Activated T-helper 1 cell treated with Interleukin-2 at 50 U/mL for 16 hours (primary cell): ENCODE measurements around the gene FAM149A.

Experiments used
- DNase-seq: peaks from one replicate; pipeline ENCODE4 v3.0.0-alpha.2; 2020; ENCODE audit warnings: low read depth

Gene FAM149A

GRCh38 chr4:186105647-186106321 is 1.3 kb downstream of the FAM149A start:
- no peak for DNase-seq

GRCh38 chr4:186107947-186108346 is 3.4 kb downstream of the FAM149A start:
- no peak for DNase-seq

- DNase-seq = no peak
Measured at GRCh38 chr4:186108391-186108790, 3.9 kb downstream of the FAM149A start.

GRCh38 chr4:186109245-186109644 is 4.7 kb downstream of the FAM149A start:
- DNase-seq = no peak

- DNase-seq = no peak
Measured at GRCh38 chr4:186116697-186117096, 12.2 kb downstream of the FAM149A start.

- no peak for DNase-seq
Measured at GRCh38 chr4:186118582-186118981, 14.1 kb downstream of the FAM149A start.

GRCh38 chr4:186121057-186121456 is 16.6 kb downstream of the FAM149A start:
- no peak for DNase-seq

GRCh38 chr4:186128842-186129241 is 24.3 kb downstream of the FAM149A start:
- DNase-seq = no peak

GRCh38 chr4:186131935-186132334 is 27.4 kb downstream of the FAM149A start:
- DNase-seq = no peak

- no peak for DNase-seq
Measured at GRCh38 chr4:186132577-186133242, 28.2 kb downstream of the FAM149A start.

- DNase-seq = no peak
Measured at GRCh38 chr4:186134257-186134656, 29.8 kb downstream of the FAM149A start.

- DNase-seq = no peak
Measured at GRCh38 chr4:186134861-186135260, 30.4 kb downstream of the FAM149A start.

GRCh38 chr4:186137196-186137794 is 32.8 kb downstream of the FAM149A start:
- DNase-seq = no peak

- DNase-seq = no peak
Measured at GRCh38 chr4:186144198-186144945, 39.9 kb downstream of the FAM149A start.

- no peak for DNase-seq
Measured at GRCh38 chr4:186144946-186145569, 40.6 kb downstream of the FAM149A start.

GRCh38 chr4:186146458-186146857 is 42.0 kb downstream of the FAM149A start:
- no peak for DNase-seq

GRCh38 chr4:186148336-186148975 is 44.0 kb downstream of the FAM149A start:
- no peak for DNase-seq

GRCh38 chr4:186149872-186150271 is 45.4 kb downstream of the FAM149A start:
- DNase-seq = no peak

GRCh38 chr4:186150926-186151325 is 46.4 kb downstream of the FAM149A start:
- no peak for DNase-seq

GRCh38 chr4:186151499-186151898 is 47.0 kb downstream of the FAM149A start:
- DNase-seq = no peak

- no peak for DNase-seq
Measured at GRCh38 chr4:186158021-186158813, 53.7 kb downstream of the FAM149A start.
